ENCODE data around the gene CLDN6.

The CLDN6 gene

DNA sequence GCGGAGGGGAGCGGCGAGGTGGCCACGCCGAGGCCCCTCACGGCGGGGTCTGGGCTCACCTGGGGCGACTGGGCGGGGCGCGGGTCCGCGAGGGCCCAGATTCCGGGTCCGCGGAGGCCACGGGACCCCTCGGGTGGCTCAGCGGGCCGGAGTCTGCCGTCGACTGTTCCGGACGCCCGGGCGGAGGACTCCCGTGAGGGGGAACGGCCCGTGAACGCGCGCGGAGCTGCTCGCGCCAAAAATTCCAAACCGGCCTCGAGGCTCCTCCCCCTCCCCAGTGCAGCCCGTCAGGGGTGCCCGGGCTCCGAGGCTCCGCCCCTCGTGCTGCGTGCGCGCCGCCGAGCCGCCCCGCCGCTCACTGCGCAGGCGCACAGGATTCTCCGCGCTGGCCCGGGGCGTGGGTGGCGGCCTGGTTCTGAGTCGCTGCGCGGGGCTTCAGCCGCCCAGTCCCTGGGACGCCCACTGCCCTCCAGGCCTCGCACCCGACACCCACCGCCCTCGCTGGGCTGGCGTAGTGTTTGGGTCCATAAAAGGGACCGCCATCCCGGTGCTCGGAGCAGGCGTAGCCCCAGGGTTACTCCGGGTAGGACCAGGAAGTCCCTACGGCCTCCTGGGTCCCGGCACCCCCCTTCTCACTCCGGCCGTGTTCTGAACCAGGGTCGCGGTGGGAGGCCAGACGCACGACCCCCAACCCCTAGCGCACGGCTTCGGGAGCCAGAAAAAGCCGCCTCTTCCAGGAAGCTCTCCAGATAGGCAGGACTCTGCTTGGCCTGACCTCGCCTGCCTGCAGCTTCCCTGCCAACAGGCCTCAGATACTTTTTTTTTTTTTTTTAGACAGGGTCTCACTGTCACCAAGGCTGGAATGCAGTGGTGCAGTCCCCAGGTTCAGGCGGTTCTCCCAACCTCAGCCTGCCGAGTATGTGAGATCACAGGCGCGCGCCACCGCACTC, 37.5 kb downstream of the CLDN6 start, which contains the start of gene PKMYT1:
Gene PKMYT1 (minus strand): TSS at position 220 of the 950 bp plus-strand sequence. CDS start 789 bp downstream, outside the sequence.
- WGBS (ENCODE audit: extremely low coverage, insufficient coverage, insufficient read length), result no CpG with 5 or more reads among the region's 91 CpGs
- H3K9me3 ChIP-seq (ENCODE audit: insufficient read depth, low read depth, low read length), result no peaks in the 10 kb centered on the region
- peak within 1 kb of the TSS; percentile 91 for H3K27ac ChIP-seq (ENCODE audit: low read depth, low read length)

DNA sequence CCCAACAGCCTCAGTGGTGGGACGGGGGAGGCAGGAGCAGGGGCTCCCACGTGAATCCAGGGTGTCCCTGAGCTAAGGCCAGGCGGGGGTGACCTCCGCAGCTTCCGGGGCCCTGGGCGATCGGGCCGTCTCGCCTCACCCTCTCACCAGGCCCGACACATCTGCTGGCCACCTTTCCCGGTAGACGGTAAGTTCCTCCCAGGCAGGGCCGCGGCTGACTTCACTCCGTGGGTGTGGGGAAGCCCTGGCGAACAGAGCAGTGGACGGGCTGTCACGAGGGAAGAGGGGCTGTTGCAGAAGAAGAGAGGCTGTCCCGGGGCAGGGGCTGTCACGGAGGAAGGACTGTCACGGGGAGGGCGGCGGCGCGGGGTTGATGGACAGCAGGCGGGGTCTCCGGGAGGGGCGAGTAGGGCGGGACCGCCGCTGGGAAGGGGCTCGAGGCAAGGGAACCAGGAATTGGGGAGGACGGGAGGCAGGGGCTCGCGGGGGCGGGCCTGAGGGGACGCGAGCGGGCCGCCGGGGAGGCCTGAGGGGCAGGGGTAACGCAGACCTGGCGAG, 38.2 kb downstream of the CLDN6 start:
- Histone ChIP-seq H3K27me3 (ENCODE audit: insufficient read depth, low read length) (no peaks in the 10 kb centered on the region), H4K91ac (ENCODE audit: low read depth, low read length) (peak overlapping the region; percentile 89), H3K4me3 (ENCODE audit: low read depth, low read length) (peak overlapping the region; percentile 85), H3K9ac (ENCODE audit: low read length) (peak overlapping the region; percentile 76), H3K14ac (ENCODE audit: low read length) (peak overlapping the region; percentile 63), H2BK5ac (ENCODE audit: low read depth, low read length, poor library complexity) (peak overlapping the region; percentile 84), H3K18ac (ENCODE audit: low read length) (peak overlapping the region; percentile 54), H3K4me2 (ENCODE audit: low read length) (peak overlapping the region; percentile 80), H3K79me1 (ENCODE audit: low read length) (peaks cover 15% of the 10 kb centered on the region), H2BK120ac (ENCODE audit: insufficient read depth, low read length, poor library complexity) (peak overlapping the region; percentile 65), H3K9me3 (ENCODE audit: insufficient read depth, low read depth, low read length) (no peaks in the 10 kb centered on the region), H4K12ac (ENCODE audit: low read depth, low read length) (peak overlapping the region; percentile 38), H4K8ac (ENCODE audit: low read depth, low read length) (peak overlapping the region; percentile 53), H2AK5ac (ENCODE audit: low read length) (peak overlapping the region; percentile 59), H3K4me1 (ENCODE audit: control insufficient read depth in 1 of 2, insufficient read depth in 2 of 2, low read length in 2 of 2) (peaks cover 17 to 23% of the 10 kb centered on the region in 2 experiments), H2BK12ac (ENCODE audit: low read length) (no peak overlapping the region), H2AFZ (ENCODE audit: insufficient read depth, low read length, poor library complexity) (peak overlapping the region; percentile 78), H3K23ac (ENCODE audit: low read length) (no peak overlapping the region), H3K79me2 (ENCODE audit: control insufficient read depth, insufficient read depth, low read length, poor library complexity) (peaks cover 10% of the 10 kb centered on the region), H3K4ac (ENCODE audit: low read depth, low read length) (peak overlapping the region; percentile 73), H3K27ac (ENCODE audit: low read depth, low read length) (peak overlapping the region; percentile 37), H3K36me3 (ENCODE audit: control insufficient read depth in 1 of 2, insufficient read depth in 2 of 2, low read length in 2 of 2) (peaks cover 26 to 34% of the 10 kb centered on the region in 2 experiments)
- no peak for DNase-seq
- no CpG with 5 or more reads among the region's 43 CpGs for WGBS (ENCODE audit: extremely low coverage, insufficient coverage, insufficient read length)

More for the DNA sequence above, 37.5 kb downstream of the CLDN6 start, which contains the start of gene PKMYT1:
- Histone ChIP-seq H2BK120ac (ENCODE audit: insufficient read depth, low read length, poor library complexity) (peak within 1 kb of the TSS; percentile 97), H4K12ac (ENCODE audit: low read depth, low read length) (peak within 1 kb of the TSS; percentile 97), H3K18ac (ENCODE audit: low read length) (peak within 1 kb of the TSS; percentile 100), H3K4me2 (ENCODE audit: low read length) (peak within 1 kb of the TSS; percentile 96), H3K9ac (ENCODE audit: low read length) (peak within 1 kb of the TSS; percentile 98), H3K23ac (ENCODE audit: low read length) (no peak within 1 kb of the TSS), H3K36me3 (ENCODE audit: control insufficient read depth in 1 of 2, insufficient read depth in 2 of 2, low read length in 2 of 2) (peaks cover 19 to 26% of the 10 kb centered on the region in 2 experiments), H3K27me3 (ENCODE audit: insufficient read depth, low read length) (no peaks in the 10 kb centered on the region), H2BK12ac (ENCODE audit: low read length) (peak within 1 kb of the TSS; percentile 25), H3K79me2 (ENCODE audit: control insufficient read depth, insufficient read depth, low read length, poor library complexity) (peaks cover 10% of the 10 kb centered on the region), H2BK5ac (ENCODE audit: low read depth, low read length, poor library complexity) (peak within 1 kb of the TSS; percentile 90), H3K4me3 (ENCODE audit: low read depth, low read length) (peak within 1 kb of the TSS; percentile 88), H2AK5ac (ENCODE audit: low read length) (peak within 1 kb of the TSS; percentile 99), H4K91ac (ENCODE audit: low read depth, low read length) (peak within 1 kb of the TSS; percentile 99), H3K4me1 (ENCODE audit: control insufficient read depth in 1 of 2, insufficient read depth in 2 of 2, low read length in 2 of 2) (peaks cover 17 to 23% of the 10 kb centered on the region in 2 experiments), H3K4ac (ENCODE audit: low read depth, low read length) (peak within 1 kb of the TSS; percentile 97), H2AFZ (ENCODE audit: insufficient read depth, low read length, poor library complexity) (peak within 1 kb of the TSS; percentile 93), H4K8ac (ENCODE audit: low read depth, low read length) (peak within 1 kb of the TSS; percentile 100), H3K14ac (ENCODE audit: low read length) (peak within 1 kb of the TSS; percentile 99), H3K79me1 (ENCODE audit: low read length) (peaks cover 15% of the 10 kb centered on the region)
- peak; percentile 93 to 97 for DNase-seq

- Histone ChIP-seq H3K18ac (ENCODE audit: low read length) (no peak overlapping the region), H3K14ac (ENCODE audit: low read length) (no peak overlapping the region), H3K4me3 (ENCODE audit: low read depth, low read length) (no peak overlapping the region), H4K91ac (ENCODE audit: low read depth, low read length) (no peak overlapping the region), H3K27me3 (ENCODE audit: insufficient read depth, low read length) (no peaks in the 10 kb centered on the region), H3K79me1 (ENCODE audit: low read length) (peaks cover 15% of the 10 kb centered on the region), H3K36me3 (ENCODE audit: control insufficient read depth in 1 of 2, insufficient read depth in 2 of 2, low read length in 2 of 2) (peaks cover 45 to 53% of the 10 kb centered on the region in 2 experiments), H2BK120ac (ENCODE audit: insufficient read depth, low read length, poor library complexity) (no peak overlapping the region), H3K23ac (ENCODE audit: low read length) (no peak overlapping the region), H2AFZ (ENCODE audit: insufficient read depth, low read length, poor library complexity) (no peak overlapping the region), H3K9me3 (ENCODE audit: insufficient read depth, low read depth, low read length) (no peaks in the 10 kb centered on the region), H2BK5ac (ENCODE audit: low read depth, low read length, poor library complexity) (no peak overlapping the region), H3K4me1 (ENCODE audit: control insufficient read depth in 1 of 2, insufficient read depth in 2 of 2, low read length in 2 of 2) (peaks cover 17 to 21% of the 10 kb centered on the region in 2 experiments), H2AK5ac (ENCODE audit: low read length) (no peak overlapping the region), H3K9ac (ENCODE audit: low read length) (no peak overlapping the region), H4K8ac (ENCODE audit: low read depth, low read length) (no peak overlapping the region), H3K27ac (ENCODE audit: low read depth, low read length) (no peak overlapping the region), H3K4me2 (ENCODE audit: low read length) (no peak overlapping the region), H3K4ac (ENCODE audit: low read depth, low read length) (no peak overlapping the region), H4K12ac (ENCODE audit: low read depth, low read length) (no peak overlapping the region), H2BK12ac (ENCODE audit: low read length) (no peak overlapping the region), H3K79me2 (ENCODE audit: control insufficient read depth, insufficient read depth, low read length, poor library complexity) (peaks cover 10% of the 10 kb centered on the region)
- no CpG with 5 or more reads among the region's 6 CpGs for WGBS (ENCODE audit: extremely low coverage, insufficient coverage, insufficient read length)
- DNase-seq, result no peak
Observed at GRCh38 chr16:2977440-2977839, 40.5 kb downstream of the CLDN6 start.

DNA sequence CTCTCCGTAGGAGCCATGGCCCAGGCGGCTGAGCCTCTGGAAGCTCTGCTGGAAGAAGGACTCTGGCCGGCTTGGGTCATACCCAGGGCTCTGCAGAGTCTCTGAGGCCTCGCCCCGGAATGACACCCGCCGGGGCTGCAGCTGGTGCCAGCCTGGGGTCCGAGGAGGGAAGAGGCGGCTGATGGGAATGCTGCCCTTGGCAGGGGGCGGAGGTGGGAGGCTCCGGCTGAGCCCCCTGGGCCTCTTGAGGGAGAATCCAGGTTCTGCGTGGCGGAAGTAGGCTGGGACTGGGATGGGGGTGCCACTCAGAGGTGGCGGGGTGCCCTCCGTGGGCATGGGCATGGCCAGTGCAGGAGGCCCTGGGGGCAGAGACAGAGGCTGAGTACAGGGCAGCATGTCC, 41.3 kb downstream of the CLDN6 start:
- Histone ChIP-seq H4K8ac (ENCODE audit: low read depth, low read length) (no peak overlapping the region), H3K27me3 (ENCODE audit: insufficient read depth, low read length) (no peaks in the 10 kb centered on the region), H2AFZ (ENCODE audit: insufficient read depth, low read length, poor library complexity) (no peak overlapping the region)

More for the DNA sequence above, 41.3 kb downstream of the CLDN6 start:
- Histone ChIP-seq H3K36me3 (ENCODE audit: control insufficient read depth in 1 of 2, insufficient read depth in 2 of 2, low read length in 2 of 2) (peaks cover 53 to 60% of the 10 kb centered on the region in 2 experiments), H3K23ac (ENCODE audit: low read length) (no peak overlapping the region), H3K9ac (ENCODE audit: low read length) (no peak overlapping the region), H4K91ac (ENCODE audit: low read depth, low read length) (no peak overlapping the region), H3K79me1 (ENCODE audit: low read length) (peaks cover 15% of the 10 kb centered on the region), H2BK12ac (ENCODE audit: low read length) (no peak overlapping the region), H3K14ac (ENCODE audit: low read length) (no peak overlapping the region), H2AK5ac (ENCODE audit: low read length) (no peak overlapping the region), H3K18ac (ENCODE audit: low read length) (no peak overlapping the region), H3K4me3 (ENCODE audit: low read depth, low read length) (no peak overlapping the region), H3K27ac (ENCODE audit: low read depth, low read length) (no peak overlapping the region), H3K79me2 (ENCODE audit: control insufficient read depth, insufficient read depth, low read length, poor library complexity) (peaks cover 10% of the 10 kb centered on the region), H3K4ac (ENCODE audit: low read depth, low read length) (no peak overlapping the region), H3K4me2 (ENCODE audit: low read length) (no peak overlapping the region), H3K4me1 (ENCODE audit: control insufficient read depth in 1 of 2, insufficient read depth in 2 of 2, low read length in 2 of 2) (peaks cover 16 to 17% of the 10 kb centered on the region in 2 experiments), H3K9me3 (ENCODE audit: insufficient read depth, low read depth, low read length) (no peaks in the 10 kb centered on the region), H2BK5ac (ENCODE audit: low read depth, low read length, poor library complexity) (no peak overlapping the region), H2BK120ac (ENCODE audit: insufficient read depth, low read length, poor library complexity) (no peak overlapping the region), H4K12ac (ENCODE audit: low read depth, low read length) (no peak overlapping the region)
- DNase-seq, result no peak
- no CpG with 5 or more reads among the region's 15 CpGs for WGBS (ENCODE audit: extremely low coverage, insufficient coverage, insufficient read length)
